A673 (cell line): ENCODE measurements around the gene JSRP1. TPM values are rescaled to one million over a fixed set of nuclear protein-coding genes. Genes with fewer than 3 reads are reported as not detected.

Experiments
- BruUV-seq: library from RNA; stranded (reverse); fragments of 400-500 nt; replicated peaks from 2 replicates; lab custom pipeline; 2021; lab: Mats Ljungman, UMichigan
- CTCF ChIA-PET: fragments of 300-600 bp; sonication (Branson Sonifier 250); formaldehyde crosslinking; loops from one replicate; lab custom pipeline; 2022; ENCODE audit warnings: antibody characterized with exemption; lab: Charles Lee
- POLR2A ChIA-PET: fragments of 300-600 bp; sonication (Branson Sonifier 250); formaldehyde crosslinking; loops from one replicate; lab custom pipeline; 2022; ENCODE audit warnings: antibody characterized with exemption; ENCODE audit not compliant: low non-redundant PET; lab: Charles Lee
- DNase-seq: peaks from one replicate; pipeline ENCODE4 v3.0.0-alpha.2; 2015; ENCODE audit warnings: low spot score
- H3K27ac ChIP-seq: fragments of 200-600 bp; sonication (generic); 2 replicates; pipeline ENCODE4 v1.5.1; 2016; ENCODE audit warnings: mixed run types, low read depth, mild to moderate bottlenecking, mixed read lengths, antibody characterized with exemption, low read length; ENCODE audit not compliant: poor library complexity, severe bottlenecking
- H3K27me3 ChIP-seq: fragments of 200-600 bp; sonication (generic); replicated peaks from 2 replicates; pipeline ENCODE4 v1.6.1; 2017; ENCODE audit warnings: mixed run types, low read depth, mild to moderate bottlenecking, mixed read lengths, antibody characterized with exemption, low read length; ENCODE audit not compliant: insufficient read depth, poor library complexity
- H3K36me3 ChIP-seq: fragments of 200-600 bp; sonication (generic); 2 replicates; pipeline ENCODE4 v1.6.1; 2016; ENCODE audit warnings: mixed run types, mild to moderate bottlenecking, mixed read lengths, antibody characterized with exemption, low read length; ENCODE audit not compliant: insufficient read depth, poor library complexity, severe bottlenecking
- H3K4me1 ChIP-seq: fragments of 200-600 bp; sonication (generic); 2 replicates; pipeline ENCODE4 v1.6.1; 2017; ENCODE audit warnings: mixed run types, mild to moderate bottlenecking, mixed read lengths, antibody characterized with exemption, low read length; ENCODE audit not compliant: insufficient read depth, poor library complexity, severe bottlenecking
- H3K4me3 ChIP-seq: fragments of 200-600 bp; sonication (generic); 2 replicates; pipeline ENCODE4 v1.5.1; 2016; ENCODE audit warnings: low read depth, mixed run types, mild to moderate bottlenecking, mixed read lengths, low read length; ENCODE audit not compliant: poor library complexity, severe bottlenecking
- H3K9me3 ChIP-seq: fragments of 200-600 bp; sonication (generic); 2 replicates; pipeline ENCODE4 v1.6.1; 2016; ENCODE audit warnings: mixed run types, low read depth, mild to moderate bottlenecking, mixed read lengths, antibody characterized with exemption, low read length; ENCODE audit not compliant: poor library complexity, severe bottlenecking
- CTCF ChIP-seq: fragments of 300-800, 200-600 bp; sonication (generic); conservative IDR thresholded peaks from 2 replicates; pipeline ENCODE4 v1.5.1; 2017; ENCODE audit warnings: low read depth, mild to moderate bottlenecking, antibody characterized with exemption, low read length, moderate library complexity, mixed read lengths
- EZH2 ChIP-seq: fragments of 200-600 bp; sonication (generic); IDR thresholded peaks from 2 replicates; pipeline ENCODE4 v1.6.1; 2017; ENCODE audit warnings: borderline replicate concordance, low read depth, mild to moderate bottlenecking, mixed read lengths, antibody characterized with exemption, low read length; ENCODE audit not compliant: poor library complexity, severe bottlenecking
- intact Hi-C: fragments of 100-400 bp; cut with micrococcal nuclease; formaldehyde crosslinking; loops from one replicate; pipeline ENCODE4 v1.10.0; 2022; ENCODE audit not compliant: unreplicated experiment
- total RNA-seq: library from RNA; stranded (reverse); gene quantifications from 2 replicates; pipeline ENCODE4 v1.2.3, GENCODE V29; 2021

JSRP1 gene
- total RNA-seq, 1 experiment from 2014 or later = 0.73 TPM

DNA sequence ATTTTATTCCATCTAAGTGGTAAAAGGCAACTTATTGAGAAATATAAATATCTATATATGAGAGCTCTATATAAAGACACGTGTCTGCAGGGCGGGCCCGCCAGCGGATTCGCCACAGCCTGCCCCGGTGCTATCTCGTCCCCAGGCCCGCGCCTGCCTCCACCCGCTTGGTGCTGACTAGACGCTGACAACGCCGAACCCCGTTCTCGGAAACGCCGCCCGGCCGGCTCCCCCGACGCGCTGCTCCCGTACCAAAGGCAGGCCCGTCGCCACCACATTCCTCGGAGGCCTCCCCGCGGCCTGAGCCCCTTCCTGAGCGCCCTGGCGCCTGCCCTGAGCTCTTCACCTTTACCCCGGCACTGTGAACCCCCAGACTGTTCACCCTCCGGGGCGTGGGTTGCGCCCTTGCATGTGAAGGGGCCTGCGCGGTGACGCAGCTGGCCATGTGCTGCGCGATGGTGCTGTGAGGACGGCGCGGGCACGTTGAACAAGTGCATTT, 26.1 kb downstream of the JSRP1 start:
- Histone ChIP-seq H3K4me1 (peaks cover 2% of the 10 kb centered on the region), H3K27me3 (no peaks in the 10 kb centered on the region), H3K27ac (no peak overlapping the region), H3K9me3 (no peaks in the 10 kb centered on the region), H3K4me3 (no peak overlapping the region), H3K36me3 (peaks cover 78% of the 10 kb centered on the region)
- no TSS peak for BruUV-seq
- CTCF ChIA-PET = interaction anchor here (1.3 kb wide), 1 partner anchor 74 kb away, joined by 3 read pairs; no protein-coding TSS in a partner anchor
- TF ChIP-seq EZH2 = no peak
- TF ChIP-seq CTCF = no peak
- POLR2A ChIA-PET = interaction anchor here (0.9 kb wide), 1 partner anchor 14 kb away, joined by 4 read pairs; no protein-coding TSS in a partner anchor
- intact Hi-C loops = no loop called here
- DNase-seq = no peak

DNA sequence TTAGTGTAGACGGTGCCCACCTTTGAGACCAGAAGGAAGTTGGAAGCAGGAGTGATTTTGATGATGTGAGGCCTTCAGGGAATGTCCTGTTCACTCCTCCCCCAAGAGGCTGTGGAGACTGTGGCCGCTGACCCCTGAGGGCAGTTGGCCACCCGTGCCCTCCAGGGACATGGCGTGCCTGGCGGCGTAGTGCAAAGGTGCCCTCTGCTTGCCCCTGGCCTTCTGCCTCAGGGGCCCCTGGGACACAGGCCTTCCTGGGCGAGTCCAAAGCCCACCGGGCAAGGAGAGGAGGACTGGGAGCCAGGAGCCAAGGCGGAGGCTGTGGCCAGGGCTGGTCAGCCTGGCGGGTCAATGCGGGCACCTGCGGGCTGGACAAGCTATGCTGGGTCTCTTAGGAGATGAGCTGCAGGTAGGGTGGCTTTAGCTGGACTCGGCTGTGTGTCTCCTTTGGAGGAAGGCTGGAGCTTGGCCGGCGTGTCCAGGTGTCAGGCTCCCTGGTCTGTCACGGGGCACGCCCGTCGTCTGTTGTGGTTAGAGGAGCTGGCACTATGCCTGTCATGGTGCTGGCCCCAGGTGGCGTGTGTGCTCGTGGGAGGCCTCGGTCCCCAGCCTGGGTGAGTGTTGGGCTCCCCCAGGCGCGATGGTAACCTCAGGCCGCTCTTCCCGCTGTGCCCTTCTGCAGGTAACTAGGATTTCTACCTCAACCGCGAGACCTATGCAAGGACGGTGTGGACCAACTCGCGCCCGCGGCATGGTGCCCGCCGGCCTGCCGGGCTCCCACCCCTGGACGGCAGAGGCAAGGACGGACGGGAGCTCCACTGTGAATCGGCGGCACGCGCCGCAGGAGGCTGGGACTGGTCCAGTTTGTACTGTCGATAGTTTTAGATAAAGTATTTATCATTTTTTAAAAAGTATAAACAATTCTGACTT, 26.8 kb downstream of the JSRP1 start:
- no peaks in the 10 kb centered on the region for H3K27me3 ChIP-seq
- intact Hi-C loops = no loop called here
- BruUV-seq = no TSS peak
- H3K27ac ChIP-seq = no peak overlapping the region
- no peak for TF ChIP-seq CTCF
- no peak for TF ChIP-seq EZH2
- CTCF ChIA-PET = interaction anchor here (1.3 kb wide), 1 partner anchor 73 kb away, joined by 3 read pairs; no protein-coding TSS in a partner anchor
- H3K36me3 ChIP-seq = peaks cover 82% of the 10 kb centered on the region
- H3K4me3 ChIP-seq = no peak overlapping the region
- no peaks in the 10 kb centered on the region for H3K4me1 ChIP-seq
- no peak for DNase-seq
- POLR2A ChIA-PET = interaction anchor here (0.9 kb wide), 1 partner anchor 13 kb away, joined by 4 read pairs; no protein-coding TSS in a partner anchor
- no peaks in the 10 kb centered on the region for H3K9me3 ChIP-seq

- BruUV-seq = no TSS peak
- H3K9me3 ChIP-seq = no peaks in the 10 kb centered on the region
- POLR2A ChIA-PET = interaction anchor here (0.5 kb wide), 1 partner anchor 52 kb away, joined by 3 read pairs; no protein-coding TSS in a partner anchor
Measured at GRCh38 chr19:2228157-2229030, 27.8 kb downstream of the JSRP1 start.

More at GRCh38 chr19:2228157-2229030, 27.8 kb downstream of the JSRP1 start:
- no peak for TF ChIP-seq EZH2
- no peak for TF ChIP-seq CTCF
- CTCF ChIA-PET = interaction anchor here (0.7 kb wide), 1 partner anchor 72 kb away, joined by 11 read pairs; no protein-coding TSS in a partner anchor
- Histone ChIP-seq H3K27ac (no peak overlapping the region), H3K27me3 (no peaks in the 10 kb centered on the region), H3K4me1 (no peaks in the 10 kb centered on the region), H3K36me3 (peaks cover 77% of the 10 kb centered on the region), H3K4me3 (no peak overlapping the region)
- no peak for DNase-seq
- intact Hi-C loops = no loop called here
